Measurements from ENCODE around the gene FOXE3.

The FOXE3 gene

GRCh38 chr1:47406966-47407365 lies 9.1 kb upstream of the FOXE3 start:
- no peak for DNase-seq

GRCh38 chr1:47407481-47407880 lies 8.6 kb upstream of the FOXE3 start:
- no peak for DNase-seq

- DNase-seq, result no peak
Observed at GRCh38 chr1:47409311-47410067, 6.6 kb upstream of the FOXE3 start.

GRCh38 chr1:47410068-47410455 lies 6.0 kb upstream of the FOXE3 start:
- DNase-seq, result no peak

- DNase-seq, result no peak
Observed at GRCh38 chr1:47411436-47411835, 4.6 kb upstream of the FOXE3 start.

- DNase-seq, result no peak
Observed at GRCh38 chr1:47412437-47412836, 3.6 kb upstream of the FOXE3 start.

GRCh38 chr1:47416319-47417169 lies 459 bp downstream of the FOXE3 start:
- DNase-seq, result peak; percentile 14

GRCh38 chr1:47417170-47418044 lies 1.3 kb downstream of the FOXE3 start:
- DNase-seq, result no peak

- DNase-seq, result no peak
Observed at GRCh38 chr1:47418122-47418521, 2.0 kb downstream of the FOXE3 start.

GRCh38 chr1:47418681-47419325 lies 2.7 kb downstream of the FOXE3 start:
- no peak for DNase-seq

- no peak for DNase-seq
Observed at GRCh38 chr1:47420547-47420946, 4.5 kb downstream of the FOXE3 start.

- DNase-seq, result no peak
Observed at GRCh38 chr1:47423872-47424271, 7.8 kb downstream of the FOXE3 start.

- peak; percentile 27 for DNase-seq
Observed at GRCh38 chr1:47424336-47424982, 8.4 kb downstream of the FOXE3 start.

- DNase-seq, result no peak
Observed at GRCh38 chr1:47431534-47431933, 15.4 kb downstream of the FOXE3 start.

- peak; percentile 32 for DNase-seq
Observed at GRCh38 chr1:47432071-47433036, 16.3 kb downstream of the FOXE3 start.

- DNase-seq, result no peak
Observed at GRCh38 chr1:47433037-47433421, 16.9 kb downstream of the FOXE3 start.

- DNase-seq, result no peak
Observed at GRCh38 chr1:47433477-47434050, 17.5 kb downstream of the FOXE3 start.

- DNase-seq, result no peak
Observed at GRCh38 chr1:47434051-47434842, 18.2 kb downstream of the FOXE3 start.

GRCh38 chr1:47435506-47436303 lies 19.6 kb downstream of the FOXE3 start:
- DNase-seq, result no peak
